HG03039 (cell line): Measurements from ENCODE around the gene SV2C.

Source experiments
- ATAC-seq: cut with Tn5 transposase; IDR thresholded peaks from one replicate; pipeline ENCODE4 v1.9.1; 2021; ENCODE audit warnings: mild to moderate bottlenecking, moderate library complexity; ENCODE audit not compliant: unreplicated experiment

The SV2C gene

GRCh38 chr5:76099756-76100155 is 16.6 kb downstream of the SV2C start:
- no peak for ATAC-seq

- no peak for ATAC-seq
Measured at GRCh38 chr5:76104027-76104426, 20.8 kb downstream of the SV2C start.

- no peak for ATAC-seq
Measured at GRCh38 chr5:76106149-76106548, 23.0 kb downstream of the SV2C start.

GRCh38 chr5:76111477-76112174 is 28.4 kb downstream of the SV2C start:
- no peak for ATAC-seq

- ATAC-seq = no peak
Measured at GRCh38 chr5:76113103-76113502, 29.9 kb downstream of the SV2C start.

- ATAC-seq = no peak
Measured at GRCh38 chr5:76114179-76114851, 31.1 kb downstream of the SV2C start.

- ATAC-seq = no peak
Measured at GRCh38 chr5:76125346-76125745, 42.2 kb downstream of the SV2C start.

GRCh38 chr5:76125888-76126287 is 42.7 kb downstream of the SV2C start:
- ATAC-seq = no peak

- no peak for ATAC-seq
Measured at GRCh38 chr5:76134003-76134402, 50.8 kb downstream of the SV2C start.

- ATAC-seq = no peak
Measured at GRCh38 chr5:76134646-76135045, 51.5 kb downstream of the SV2C start.

- ATAC-seq = no peak
Measured at GRCh38 chr5:76137887-76138542, 54.8 kb downstream of the SV2C start.

GRCh38 chr5:76143884-76144283 is 60.7 kb downstream of the SV2C start:
- no peak for ATAC-seq

GRCh38 chr5:76144513-76145274 is 61.5 kb downstream of the SV2C start:
- ATAC-seq = no peak

- ATAC-seq = no peak
Measured at GRCh38 chr5:76145945-76146344, 62.8 kb downstream of the SV2C start.

GRCh38 chr5:76149636-76150035 is 66.5 kb downstream of the SV2C start:
- no peak for ATAC-seq

GRCh38 chr5:76152161-76152560 is 69.0 kb downstream of the SV2C start:
- no peak for ATAC-seq

GRCh38 chr5:76152700-76153099 is 69.5 kb downstream of the SV2C start:
- ATAC-seq = no peak

- no peak for ATAC-seq
Measured at GRCh38 chr5:76153271-76153670, 70.1 kb downstream of the SV2C start.

- ATAC-seq = no peak
Measured at GRCh38 chr5:76154009-76154690, 71.0 kb downstream of the SV2C start.

GRCh38 chr5:76155536-76155935 is 72.4 kb downstream of the SV2C start:
- ATAC-seq = no peak

GRCh38 chr5:76162335-76162734 is 79.2 kb downstream of the SV2C start:
- ATAC-seq = no peak
